Measurements from ENCODE around the gene LVRN.
A peak's percentile ranks its signal among the peaks of the same experiment; 100 is the strongest.
"Not testable (repeated sequence)": the region's sequence is repeated elsewhere in the genome, so short reads cannot be mapped to it uniquely, and the experiment has no call there.

The LVRN gene, protein sequence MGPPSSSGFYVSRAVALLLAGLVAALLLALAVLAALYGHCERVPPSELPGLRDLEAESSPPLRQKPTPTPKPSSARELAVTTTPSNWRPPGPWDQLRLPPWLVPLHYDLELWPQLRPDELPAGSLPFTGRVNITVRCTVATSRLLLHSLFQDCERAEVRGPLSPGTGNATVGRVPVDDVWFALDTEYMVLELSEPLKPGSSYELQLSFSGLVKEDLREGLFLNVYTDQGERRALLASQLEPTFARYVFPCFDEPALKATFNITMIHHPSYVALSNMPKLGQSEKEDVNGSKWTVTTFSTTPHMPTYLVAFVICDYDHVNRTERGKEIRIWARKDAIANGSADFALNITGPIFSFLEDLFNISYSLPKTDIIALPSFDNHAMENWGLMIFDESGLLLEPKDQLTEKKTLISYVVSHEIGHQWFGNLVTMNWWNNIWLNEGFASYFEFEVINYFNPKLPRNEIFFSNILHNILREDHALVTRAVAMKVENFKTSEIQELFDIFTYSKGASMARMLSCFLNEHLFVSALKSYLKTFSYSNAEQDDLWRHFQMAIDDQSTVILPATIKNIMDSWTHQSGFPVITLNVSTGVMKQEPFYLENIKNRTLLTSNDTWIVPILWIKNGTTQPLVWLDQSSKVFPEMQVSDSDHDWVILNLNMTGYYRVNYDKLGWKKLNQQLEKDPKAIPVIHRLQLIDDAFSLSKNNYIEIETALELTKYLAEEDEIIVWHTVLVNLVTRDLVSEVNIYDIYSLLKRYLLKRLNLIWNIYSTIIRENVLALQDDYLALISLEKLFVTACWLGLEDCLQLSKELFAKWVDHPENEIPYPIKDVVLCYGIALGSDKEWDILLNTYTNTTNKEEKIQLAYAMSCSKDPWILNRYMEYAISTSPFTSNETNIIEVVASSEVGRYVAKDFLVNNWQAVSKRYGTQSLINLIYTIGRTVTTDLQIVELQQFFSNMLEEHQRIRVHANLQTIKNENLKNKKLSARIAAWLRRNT

DNA sequence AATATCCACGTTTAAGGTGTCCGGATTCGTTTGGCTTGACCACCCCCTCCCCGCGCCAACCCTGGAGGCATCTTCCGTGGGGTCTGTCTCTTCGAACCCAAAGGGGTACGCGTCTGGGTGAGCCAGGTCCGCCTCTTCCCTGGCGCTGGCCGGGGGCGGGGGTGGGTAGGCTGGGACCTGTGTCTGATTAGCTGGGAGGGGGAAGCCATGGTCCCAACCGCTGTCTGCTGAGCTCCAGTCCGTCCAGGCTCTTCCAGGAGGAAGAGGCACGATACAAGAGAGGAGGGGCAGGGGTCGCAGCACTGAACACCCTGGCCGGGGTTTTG lies at the start of gene LVRN:
Gene LVRN, plus strand, starts transcription at position 237 of the 326 bp plus-strand sequence. CDS start 143 bp downstream, outside the sequence.
- TF ChIP-seq, protein P1, sequence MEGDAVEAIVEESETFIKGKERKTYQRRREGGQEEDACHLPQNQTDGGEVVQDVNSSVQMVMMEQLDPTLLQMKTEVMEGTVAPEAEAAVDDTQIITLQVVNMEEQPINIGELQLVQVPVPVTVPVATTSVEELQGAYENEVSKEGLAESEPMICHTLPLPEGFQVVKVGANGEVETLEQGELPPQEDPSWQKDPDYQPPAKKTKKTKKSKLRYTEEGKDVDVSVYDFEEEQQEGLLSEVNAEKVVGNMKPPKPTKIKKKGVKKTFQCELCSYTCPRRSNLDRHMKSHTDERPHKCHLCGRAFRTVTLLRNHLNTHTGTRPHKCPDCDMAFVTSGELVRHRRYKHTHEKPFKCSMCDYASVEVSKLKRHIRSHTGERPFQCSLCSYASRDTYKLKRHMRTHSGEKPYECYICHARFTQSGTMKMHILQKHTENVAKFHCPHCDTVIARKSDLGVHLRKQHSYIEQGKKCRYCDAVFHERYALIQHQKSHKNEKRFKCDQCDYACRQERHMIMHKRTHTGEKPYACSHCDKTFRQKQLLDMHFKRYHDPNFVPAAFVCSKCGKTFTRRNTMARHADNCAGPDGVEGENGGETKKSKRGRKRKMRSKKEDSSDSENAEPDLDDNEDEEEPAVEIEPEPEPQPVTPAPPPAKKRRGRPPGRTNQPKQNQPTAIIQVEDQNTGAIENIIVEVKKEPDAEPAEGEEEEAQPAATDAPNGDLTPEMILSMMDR (IDR thresholded peaks at IDR 0.05; ENCODE audit: low read depth, low read length), result no peak
- Histone ChIP-seq H3K27me3 (ENCODE audit: insufficient read depth, low read depth, severe bottlenecking) (peaks cover 2% of the 10 kb centered on the region), H3K27ac (no peak within 1 kb of the TSS), H3K9me3 (ENCODE audit: severe bottlenecking) (no peaks in the 10 kb centered on the region), H3K36me3 (no peaks in the 10 kb centered on the region), H3K4me3 (ENCODE audit: low read depth, low read length) (peak within 1 kb of the TSS; percentile 40)
- DNase-seq, result no peak

DNA sequence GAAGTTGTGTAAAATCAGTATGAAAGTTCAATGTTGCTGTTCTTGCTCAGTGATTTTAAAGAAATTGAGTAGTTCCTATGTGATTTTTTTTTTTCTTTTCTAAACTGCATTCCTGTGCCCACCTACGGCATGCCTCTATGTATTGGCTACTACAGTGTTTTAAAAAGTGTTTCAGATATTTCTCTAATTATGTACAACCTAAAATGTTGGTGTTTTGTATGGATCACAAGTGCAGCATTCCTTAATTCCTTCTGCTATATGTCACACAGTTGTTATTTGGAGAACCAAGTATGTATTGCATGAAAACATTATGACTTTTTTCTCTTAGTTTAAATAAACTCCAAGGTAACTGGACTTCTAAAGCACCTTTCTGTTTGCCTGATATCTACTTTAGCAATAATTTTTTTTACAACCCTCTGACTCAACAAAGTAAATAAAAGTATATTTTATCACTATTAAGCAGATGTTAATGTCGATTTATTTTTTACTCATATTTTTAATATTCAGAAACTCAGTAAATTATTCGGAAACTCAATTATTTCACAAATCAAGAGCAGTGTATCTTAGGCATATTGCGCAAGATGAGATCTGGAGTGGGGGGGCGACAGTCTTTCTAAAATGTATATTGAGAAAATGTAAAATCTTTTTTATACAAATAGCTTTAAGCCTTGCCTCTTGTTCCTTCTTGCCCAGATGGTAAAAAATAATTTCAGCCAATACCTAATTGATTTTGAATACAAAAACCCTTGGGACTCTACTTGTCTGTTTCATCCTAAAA lies 48.5 kb upstream of the LVRN start:
- H3K9me3 ChIP-seq (ENCODE audit: severe bottlenecking); DNase-seq; H3K4me3 ChIP-seq (ENCODE audit: low read depth, low read length); H3K27ac ChIP-seq; H3K36me3 ChIP-seq; H3K27me3 ChIP-seq (ENCODE audit: insufficient read depth, low read depth, severe bottlenecking): not testable (repeated sequence)

DNA sequence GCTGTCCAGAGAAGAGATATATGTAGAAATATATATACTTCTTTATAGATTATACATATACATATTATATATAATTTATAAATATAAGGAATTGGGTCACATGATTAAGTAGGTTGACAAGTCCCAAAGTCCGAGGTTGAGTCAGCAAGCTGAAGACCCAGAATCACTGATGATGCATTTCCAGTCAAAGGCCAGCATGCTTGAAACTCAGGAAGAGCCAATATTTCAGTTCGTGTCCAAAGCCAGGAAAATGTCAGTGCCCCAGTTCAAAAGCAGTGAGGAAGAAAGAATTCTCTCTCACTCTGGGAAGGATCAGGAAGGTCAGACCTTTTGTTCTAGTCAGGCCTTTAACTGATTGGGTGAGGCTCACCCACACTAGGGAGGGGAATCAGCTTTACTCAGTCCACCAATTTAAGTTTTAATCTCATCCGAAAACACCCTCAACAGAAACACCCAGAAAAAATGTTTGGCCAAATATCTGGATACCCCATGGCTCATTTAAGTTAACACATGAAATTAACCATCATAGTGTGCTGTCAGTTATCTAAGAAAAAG lies 42.0 kb upstream of the LVRN start:
- no peaks in the 10 kb centered on the region for H3K9me3 ChIP-seq (ENCODE audit: severe bottlenecking)
- TF ChIP-seq, protein P1 (IDR thresholded peaks at IDR 0.05; ENCODE audit: low read depth, low read length), result no peak
- H3K27me3 ChIP-seq (ENCODE audit: insufficient read depth, low read depth, severe bottlenecking), result no peaks in the 10 kb centered on the region
- H3K36me3 ChIP-seq, result no peaks in the 10 kb centered on the region
- H3K27ac ChIP-seq, result no peak overlapping the region
- DNase-seq, result no peak
- no peak overlapping the region for H3K4me3 ChIP-seq (ENCODE audit: low read depth, low read length)

DNA sequence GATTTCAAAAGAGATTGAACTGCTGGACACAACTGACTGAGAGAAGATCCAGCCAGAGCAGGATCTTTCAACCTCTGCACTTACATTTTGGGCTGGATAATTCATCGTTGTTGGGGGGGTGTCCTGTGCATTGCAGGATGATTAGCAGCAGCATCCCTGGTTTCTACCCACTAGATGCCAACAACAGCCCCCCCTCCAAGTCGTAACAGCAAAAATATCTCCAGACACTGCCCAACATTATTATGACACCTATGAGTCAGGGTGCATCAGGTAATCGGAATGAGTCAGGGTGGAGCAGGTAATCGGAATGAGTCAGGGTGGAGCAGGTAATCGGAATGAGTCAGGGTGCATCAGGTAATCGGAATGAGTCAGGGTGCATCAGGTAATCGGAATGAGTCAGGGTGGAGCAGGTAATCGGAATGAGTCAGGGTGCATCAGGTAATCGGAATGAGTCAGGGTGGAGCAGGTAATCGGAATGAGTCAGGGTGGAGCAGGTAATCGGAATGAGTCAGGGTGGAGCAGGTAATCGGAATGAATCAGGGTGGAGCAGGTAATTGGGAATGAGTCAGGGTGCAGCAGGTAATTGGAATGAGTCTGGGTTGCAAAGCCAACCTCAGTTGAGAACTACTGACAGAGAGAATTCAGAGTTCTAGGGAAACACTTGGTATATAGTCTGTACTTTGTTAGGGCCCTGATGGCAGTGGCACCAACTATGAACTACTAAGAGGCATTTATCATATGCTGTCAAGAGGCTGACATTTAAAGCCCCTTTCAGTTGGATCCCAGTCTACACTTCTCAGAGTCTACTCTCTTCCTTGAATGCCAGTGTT lies 33.5 kb upstream of the LVRN start:
- not testable (repeated sequence) for H3K36me3 ChIP-seq; H3K27me3 ChIP-seq (ENCODE audit: insufficient read depth, low read depth, severe bottlenecking); H3K9me3 ChIP-seq (ENCODE audit: severe bottlenecking); DNase-seq; H3K4me3 ChIP-seq (ENCODE audit: low read depth, low read length); H3K27ac ChIP-seq

DNA sequence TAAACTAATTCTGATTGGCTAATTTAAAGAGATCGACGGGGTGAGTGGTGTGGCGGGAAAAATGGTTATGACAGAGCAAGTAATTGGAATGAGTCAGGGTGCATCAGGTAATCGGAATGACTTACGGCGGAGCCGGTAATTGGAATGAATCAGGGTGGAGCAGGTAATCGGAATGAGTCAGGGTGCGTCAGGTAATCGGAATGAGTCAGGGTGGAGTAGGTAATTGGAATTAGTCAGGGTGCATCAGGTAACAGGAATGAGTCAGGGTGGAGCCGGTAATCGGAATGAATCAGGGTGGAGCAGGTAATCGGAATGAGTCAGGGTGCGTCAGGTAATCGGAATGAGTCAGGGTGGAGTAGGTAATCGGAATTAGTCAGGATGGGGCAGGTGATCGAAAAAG lies 32.1 kb upstream of the LVRN start:
- H3K9me3 ChIP-seq (ENCODE audit: severe bottlenecking); H3K27me3 ChIP-seq (ENCODE audit: insufficient read depth, low read depth, severe bottlenecking); DNase-seq; H3K4me3 ChIP-seq (ENCODE audit: low read depth, low read length); H3K27ac ChIP-seq; H3K36me3 ChIP-seq: not testable (repeated sequence)

DNA sequence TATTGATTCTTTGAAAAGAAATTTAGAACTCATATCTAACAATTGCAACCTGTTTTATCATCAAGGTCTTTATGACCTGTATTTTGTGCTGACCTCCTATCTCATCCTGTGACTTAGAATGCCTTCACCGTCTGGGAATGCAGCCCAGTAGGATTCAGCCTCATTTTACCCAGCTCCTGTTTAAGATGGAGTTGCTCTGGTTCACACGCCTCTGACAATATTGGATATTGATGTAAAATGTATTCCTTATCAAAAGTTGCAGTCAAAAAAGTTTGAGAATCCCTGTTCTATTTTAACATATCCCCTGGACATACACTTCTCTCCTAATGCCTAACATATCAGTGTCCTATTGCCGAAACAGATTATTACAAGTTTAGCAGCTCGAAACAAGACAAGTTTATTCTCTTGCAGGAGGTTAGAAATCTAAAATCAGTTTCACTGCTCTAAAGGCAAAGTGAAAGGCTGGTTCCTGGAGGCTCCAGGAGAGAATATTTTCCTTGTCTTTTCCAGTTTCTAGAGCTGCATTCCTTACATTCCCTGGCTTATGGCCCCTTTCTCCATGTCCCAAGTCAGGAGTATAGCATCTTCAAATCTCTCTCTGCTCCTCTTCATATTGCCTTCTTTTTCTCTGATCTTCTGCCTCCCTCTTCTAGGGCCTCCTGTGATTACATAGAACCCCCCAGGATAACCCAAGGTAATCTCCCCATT lies 31.5 kb upstream of the LVRN start:
- DNase-seq, result no peak
- no peaks in the 10 kb centered on the region for H3K9me3 ChIP-seq (ENCODE audit: severe bottlenecking)
- no peak overlapping the region for H3K27ac ChIP-seq
- H3K36me3 ChIP-seq, result no peaks in the 10 kb centered on the region
- TF ChIP-seq, protein P1 (IDR thresholded peaks at IDR 0.05; ENCODE audit: low read depth, low read length), result no peak
- H3K4me3 ChIP-seq (ENCODE audit: low read depth, low read length), result no peak overlapping the region
- no peaks in the 10 kb centered on the region for H3K27me3 ChIP-seq (ENCODE audit: insufficient read depth, low read depth, severe bottlenecking)
